Esophagus squamous epithelium (tissue), 5 donors: Measurements from ENCODE around the gene NDST1. TPM values are rescaled to one million over a fixed set of nuclear protein-coding genes. Genes with fewer than 3 reads are reported as not detected.

Experiments used
- DNase-seq: peaks from one replicate; lab custom pipeline; 2025; lab: John Stamatoyannopoulos, UW
- H3K27ac ChIP-seq, 4 donors: fragments of 200-600 bp; sonication (generic); one replicate each; pipeline ENCODE4 v1.5.1; 2016 to 2019; ENCODE audit warnings: mild to moderate bottlenecking in 1 of 4
- H3K27me3 ChIP-seq, 4 donors: fragments of 200-600 bp; sonication (generic); 1 replicate in 3 of 4; 2 replicates in 1 of 4; pipeline versions ENCODE4 v1.5.1 to v1.6.0; 2017 to 2021; ENCODE audit warnings: antibody characterized with exemption in 1 of 4
- H3K36me3 ChIP-seq, 3 donors: fragments of 200-600 bp; sonication (generic); one replicate each; pipeline ENCODE4 v1.5.1; 2016 to 2019
- H3K4me1 ChIP-seq, 3 donors: fragments of 200-600 bp; sonication (generic); one replicate each; pipeline ENCODE4 v1.5.1; 2017 to 2019
- H3K4me3 ChIP-seq, 4 donors: fragments of 200-600 bp; sonication (generic); 1 replicate in 3 of 4; 2 replicates in 1 of 4; pipeline ENCODE4 v1.5.1; 2016 to 2019; ENCODE audit warnings: mild to moderate bottlenecking in 2 of 4, moderate library complexity in 1 of 4
- H3K9me3 ChIP-seq, 3 donors: fragments of 200-600 bp; sonication (generic); one replicate each; pipeline ENCODE4 v1.5.1; 2016 to 2019
- CTCF ChIP-seq, 6 experiments: fragments of 450-650 bp in 4 of 6; fragments of 200-600 bp in 2 of 6; sonication (generic) in 2 of 6; IDR thresholded peaks; one replicate each; pipeline ENCODE4 v1.5.1; 2016 to 2019; ENCODE audit warnings: antibody characterized with exemption in 6 of 6, mild to moderate bottlenecking in 4 of 6, moderate library complexity in 4 of 6
- POLR2A ChIP-seq, 4 donors: fragments of 450-650 bp; IDR thresholded peaks; one replicate each; pipeline ENCODE4 v1.6.1; 2017; ENCODE audit warnings: antibody characterized with exemption in 4 of 4, mild to moderate bottlenecking in 4 of 4, moderate library complexity in 3 of 4
- WGBS, 2 donors: methylation state at CpG; one replicate each; pipeline ENCODE4 v1.1.5; 2018; 5-methylcytosine and 5-hydroxymethylcytosine counted together
- intact Hi-C: fragments of 100-400 bp; cut with DNase I; formaldehyde crosslinking; loops from one replicate; pipeline ENCODE4 v1.15.0; 2022
- total RNA-seq, 4 donors: library from RNA; depleted of rRNA; stranded (reverse); fragments of >200 nt; gene quantifications; one replicate each; pipeline ENCODE4 v1.1.0, GENCODE V29; 2016
- donor health status: DM: yes; HTN: yes; CAD: no.

Gene NDST1
- total RNA-seq, 4 donors from 2014 or later: 76.5 to 205 (median 118) TPM

GRCh38 chr5:150606476-150606875 lies 98.5 kb downstream of the NDST1 start:
- H3K36me3 ChIP-seq: no peaks in the 10 kb centered on the region
- H3K27me3 ChIP-seq: no peaks in the 10 kb centered on the region
- TF ChIP-seq CTCF (IDR thresholded peaks at IDR 0.05): no peak
- TF ChIP-seq POLR2A (IDR thresholded peaks at IDR 0.05): no peak
- 81 to 83% methylated on average over 7 to 9 of the region's 9 CpGs for WGBS, 2 donors
- no peak overlapping the region for H3K27ac ChIP-seq
- H3K9me3 ChIP-seq: no peaks in the 10 kb centered on the region
- H3K4me3 ChIP-seq: no peak overlapping the region
- intact Hi-C loops: no loop called here
- DNase-seq: no peak
- peaks cover 2 to 28% (median 18%) of the 10 kb centered on the region in 3 donors for H3K4me1 ChIP-seq

- no peaks in the 10 kb centered on the region for H3K36me3 ChIP-seq
- no peak overlapping the region for H3K4me3 ChIP-seq
- no peaks in the 10 kb centered on the region for H3K27me3 ChIP-seq
- H3K27ac ChIP-seq: no peak overlapping the region
- no peak for DNase-seq
- no peaks in the 10 kb centered on the region for H3K9me3 ChIP-seq
- WGBS, 2 donors: 88 to 90% methylated on average over 6 of the region's 6 CpGs
- peaks cover 0 to 28% (median 20%) of the 10 kb centered on the region in 3 donors for H3K4me1 ChIP-seq
- intact Hi-C loops: no loop called here
- TF ChIP-seq POLR2A (IDR thresholded peaks at IDR 0.05): no peak
Measured at GRCh38 chr5:150607105-150607504, 99.2 kb downstream of the NDST1 start.

Other genes starting within 250 kb of the NDST1 start
- gene CAMK2A, start 218.4 kb upstream of the NDST1 start, total RNA-seq: under 1 TPM in 1 of 4 donors, not detected in 3; 0.04 TPM
- 1 to 10 TPM; 2.1 to 7.2 (median 5.1) TPM for gene ARSI, start 205.2 kb upstream of the NDST1 start, total RNA-seq
- gene TCOF1, start 150.4 kb upstream of the NDST1 start, total RNA-seq: 10 to 100 TPM; 18.2 to 41.4 (median 24.8) TPM
- gene CD74, start 95.2 kb upstream of the NDST1 start, total RNA-seq: 1,000 to 10,000 TPM in 1 of 4 donors, 100 to 1,000 TPM in 2, 10 to 100 TPM in 1; 91.0 to 1,037 (median 261) TPM
- 1,000 to 10,000 TPM; 1,098 to 4,026 (median 2,484) TPM for gene RPS14, start 58.4 kb upstream of the NDST1 start, total RNA-seq
- gene SYNPO, start 132.5 kb downstream of the NDST1 start, total RNA-seq: 1 to 10 TPM; 2.5 to 8.8 (median 5.6) TPM
- gene MYOZ3, start 153.1 kb downstream of the NDST1 start, total RNA-seq: under 1 TPM in 1 of 4 donors, not detected in 3; under 0.01 TPM
- 10 to 100 TPM; 22.8 to 38.4 (median 28.8) TPM for gene RBM22, start 192.9 kb downstream of the NDST1 start, total RNA-seq